ENCODE measurements around the gene SLC20A1.

GRCh38 chr2:112640800-112641675 is 4.7 kb upstream of the SLC20A1 start:
- TF ChIP-seq, protein P1, sequence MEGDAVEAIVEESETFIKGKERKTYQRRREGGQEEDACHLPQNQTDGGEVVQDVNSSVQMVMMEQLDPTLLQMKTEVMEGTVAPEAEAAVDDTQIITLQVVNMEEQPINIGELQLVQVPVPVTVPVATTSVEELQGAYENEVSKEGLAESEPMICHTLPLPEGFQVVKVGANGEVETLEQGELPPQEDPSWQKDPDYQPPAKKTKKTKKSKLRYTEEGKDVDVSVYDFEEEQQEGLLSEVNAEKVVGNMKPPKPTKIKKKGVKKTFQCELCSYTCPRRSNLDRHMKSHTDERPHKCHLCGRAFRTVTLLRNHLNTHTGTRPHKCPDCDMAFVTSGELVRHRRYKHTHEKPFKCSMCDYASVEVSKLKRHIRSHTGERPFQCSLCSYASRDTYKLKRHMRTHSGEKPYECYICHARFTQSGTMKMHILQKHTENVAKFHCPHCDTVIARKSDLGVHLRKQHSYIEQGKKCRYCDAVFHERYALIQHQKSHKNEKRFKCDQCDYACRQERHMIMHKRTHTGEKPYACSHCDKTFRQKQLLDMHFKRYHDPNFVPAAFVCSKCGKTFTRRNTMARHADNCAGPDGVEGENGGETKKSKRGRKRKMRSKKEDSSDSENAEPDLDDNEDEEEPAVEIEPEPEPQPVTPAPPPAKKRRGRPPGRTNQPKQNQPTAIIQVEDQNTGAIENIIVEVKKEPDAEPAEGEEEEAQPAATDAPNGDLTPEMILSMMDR (IDR thresholded peaks at IDR 0.05) = no peak
- no peak for TF ChIP-seq POLR2A (IDR thresholded peaks at IDR 0.05)

All from uterus (tissue), 2 donors.